ENCODE data around the gene GMFB. TPM values are rescaled to one million over a fixed set of nuclear protein-coding genes. Genes with fewer than 3 reads are reported as not detected.

Gene GMFB
- total RNA-seq, 1 donor from 2014 or later, result 67.1 TPM

GRCh38 chr14:54489318-54489683, 521 bp upstream of the GMFB start:
- peak overlapping the region; percentile 81 for H3K4me3 Mint-ChIP-seq (ENCODE audit: unreplicated experiment)
- no peak for TF ChIP-seq CTCF (IDR thresholded peaks at IDR 0.05; ENCODE audit: partially characterized antibody, unreplicated experiment)
- H3K4me1 Mint-ChIP-seq (ENCODE audit: low read depth, unreplicated experiment), result peaks cover 24% of the 10 kb centered on the region
- no peaks in the 10 kb centered on the region for H3K36me3 Mint-ChIP-seq (ENCODE audit: unreplicated experiment)
- peaks cover 7% of the 10 kb centered on the region for H3K9me3 Mint-ChIP-seq (ENCODE audit: unreplicated experiment)
- no peak for DNase-seq
- H3K27ac Mint-ChIP-seq (ENCODE audit: unreplicated experiment), result peak overlapping the region; percentile 85
- H3K27me3 Mint-ChIP-seq (ENCODE audit: unreplicated experiment), result peaks cover 5% of the 10 kb centered on the region

GRCh38 chr14:54488318-54488645, 498 bp downstream of the GMFB start:
- no peaks in the 10 kb centered on the region for H3K36me3 Mint-ChIP-seq (ENCODE audit: unreplicated experiment)
- H3K4me3 Mint-ChIP-seq (ENCODE audit: unreplicated experiment), result peak overlapping the region; percentile 90
- peaks cover 26% of the 10 kb centered on the region for H3K4me1 Mint-ChIP-seq (ENCODE audit: low read depth, unreplicated experiment)
- H3K9me3 Mint-ChIP-seq (ENCODE audit: unreplicated experiment), result peaks cover 7% of the 10 kb centered on the region
- H3K27me3 Mint-ChIP-seq (ENCODE audit: unreplicated experiment), result peaks cover 5% of the 10 kb centered on the region
- peak overlapping the region; percentile 91 for H3K27ac Mint-ChIP-seq (ENCODE audit: unreplicated experiment)
- no peak for DNase-seq
- TF ChIP-seq CTCF (IDR thresholded peaks at IDR 0.05; ENCODE audit: partially characterized antibody, unreplicated experiment), result peak; percentile 42

GRCh38 chr14:54487771-54488170, 1.0 kb downstream of the GMFB start:
- Mint-ChIP-seq H3K27me3 (ENCODE audit: unreplicated experiment) (peaks cover 5% of the 10 kb centered on the region), H3K36me3 (ENCODE audit: unreplicated experiment) (no peaks in the 10 kb centered on the region), H3K9me3 (ENCODE audit: unreplicated experiment) (peaks cover 7% of the 10 kb centered on the region), H3K4me1 (ENCODE audit: low read depth, unreplicated experiment) (peaks cover 29% of the 10 kb centered on the region), H3K27ac (ENCODE audit: unreplicated experiment) (peak overlapping the region; percentile 91), H3K4me3 (ENCODE audit: unreplicated experiment) (peak overlapping the region; percentile 90)
- no peak for DNase-seq
- no peak for TF ChIP-seq CTCF (IDR thresholded peaks at IDR 0.05; ENCODE audit: partially characterized antibody, unreplicated experiment)

GRCh38 chr14:54486685-54487084, 2.1 kb downstream of the GMFB start:
- Mint-ChIP-seq H3K36me3 (ENCODE audit: unreplicated experiment) (no peaks in the 10 kb centered on the region), H3K27me3 (ENCODE audit: unreplicated experiment) (peaks cover 5% of the 10 kb centered on the region), H3K4me1 (ENCODE audit: low read depth, unreplicated experiment) (peaks cover 30% of the 10 kb centered on the region), H3K4me3 (ENCODE audit: unreplicated experiment) (peak overlapping the region; percentile 90), H3K9me3 (ENCODE audit: unreplicated experiment) (peaks cover 7% of the 10 kb centered on the region), H3K27ac (ENCODE audit: unreplicated experiment) (peak overlapping the region; percentile 84)
- TF ChIP-seq CTCF (IDR thresholded peaks at IDR 0.05; ENCODE audit: partially characterized antibody, unreplicated experiment), result no peak
- DNase-seq, result no peak

GRCh38 chr14:54483846-54484245, 4.9 kb downstream of the GMFB start:
- H3K27me3 Mint-ChIP-seq (ENCODE audit: unreplicated experiment), result no peaks in the 10 kb centered on the region
- H3K4me3 Mint-ChIP-seq (ENCODE audit: unreplicated experiment), result no peak overlapping the region
- peaks cover 4% of the 10 kb centered on the region for H3K9me3 Mint-ChIP-seq (ENCODE audit: unreplicated experiment)

More at GRCh38 chr14:54483846-54484245, 4.9 kb downstream of the GMFB start:
- no peaks in the 10 kb centered on the region for H3K36me3 Mint-ChIP-seq (ENCODE audit: unreplicated experiment)
- no peak overlapping the region for H3K27ac Mint-ChIP-seq (ENCODE audit: unreplicated experiment)
- DNase-seq, result no peak
- peaks cover 25% of the 10 kb centered on the region for H3K4me1 Mint-ChIP-seq (ENCODE audit: low read depth, unreplicated experiment)
- TF ChIP-seq CTCF (IDR thresholded peaks at IDR 0.05; ENCODE audit: partially characterized antibody, unreplicated experiment), result no peak
